ENCODE results near the gene FAM120A. TPM values are rescaled to one million over a fixed set of nuclear protein-coding genes. Genes with fewer than 3 reads are reported as not detected.

The FAM120A gene
- total and polyA plus RNA-seq, 2 of the 13 experiments (the other 11 are each of a cell fraction or from before 2014, with no cell fraction given), result 41.3 to 44.4 TPM

GRCh38 chr9:93451849-93452709 is 594 bp downstream of the FAM120A start (continued):
- TF ChIP-seq POLR2G (IDR thresholded peaks at IDR 0.05; ENCODE audit: low read depth, low read length) (no peak), PCBP1 (IDR thresholded peaks at IDR 0.05; ENCODE audit: borderline replicate concordance, low read depth, low read length) (no peak), ELF1 (CRISPR knock-in tag; IDR thresholded peaks at IDR 0.05) (no peak), FOXK1 (CRISPR knock-in tag; IDR thresholded peaks at IDR 0.05; ENCODE audit: borderline replicate concordance, low read depth) (no peak), THAP11 (CRISPR knock-in tag; IDR thresholded peaks at IDR 0.05) (no peak; the same call in 1 of the 2 replicates), CCDC6 (CRISPR knock-in tag; IDR thresholded peaks at IDR 0.05) (0 out of 2 replicates have a peak, but pooled peaks have one; percentile 27), ZNF280D (CRISPR knock-in tag; IDR thresholded peaks at IDR 0.05) (no peak), ZNF557 (CRISPR knock-in tag; IDR thresholded peaks at IDR 0.05) (no peak), ZBTB37 (CRISPR knock-in tag; IDR thresholded peaks at IDR 0.05) (no peak), HNRNPLL (IDR thresholded peaks at IDR 0.05; ENCODE audit: low read depth, low read length, poor library complexity, severe bottlenecking) (no peak), ZNF530 (CRISPR knock-in tag; IDR thresholded peaks at IDR 0.05; ENCODE audit: low read depth) (no peak), ZFP62 (CRISPR knock-in tag; IDR thresholded peaks at IDR 0.05) (no peak), HDAC1 (CRISPR knock-in tag; IDR thresholded peaks at IDR 0.05) (peak; percentile 40; the same call in 1 of the 2 replicates), AGO1 (IDR thresholded peaks at IDR 0.05; ENCODE audit: low read depth, low read length, poor library complexity, severe bottlenecking) (no peak), ZBTB1 (CRISPR knock-in tag; IDR thresholded peaks at IDR 0.05; ENCODE audit: borderline replicate concordance) (no peak), HOMEZ (CRISPR knock-in tag; IDR thresholded peaks at IDR 0.05; ENCODE audit: low read depth) (no peak), EHMT2 (IDR thresholded peaks at IDR 0.05; ENCODE audit: borderline replicate concordance, low read depth, low read length) (no peak), HMG20B (CRISPR knock-in tag; conservative IDR thresholded peaks at IDR 0.05) (no peak), KLF13 (CRISPR knock-in tag; IDR thresholded peaks at IDR 0.05) (no peak), JDP2 (CRISPR knock-in tag; IDR thresholded peaks at IDR 0.05; ENCODE audit: borderline replicate concordance) (no peak), TCF7 (IDR thresholded peaks at IDR 0.05; ENCODE audit: low read depth) (no peak), ZNF772 (CRISPR knock-in tag; IDR thresholded peaks at IDR 0.05) (peak; percentile 83; the same call in 1 of the 2 replicates), ZMYM2 (CRISPR knock-in tag; IDR thresholded peaks at IDR 0.05) (no peak), ZFP36L1 (CRISPR knock-in tag; IDR thresholded peaks at IDR 0.05) (no peak; the same call in 1 of the 2 replicates), PHB2 (IDR thresholded peaks at IDR 0.05; ENCODE audit: partially characterized antibody) (no peak)

Measured in HepG2 (cell line).